Left renal pelvis (tissue), 4 donors: ENCODE data around the gene OPCML. TPM values are rescaled to one million over a fixed set of nuclear protein-coding genes. Genes with fewer than 3 reads are reported as not detected.

Experiments used
- DNase-seq, 4 donors: peaks; one replicate each; pipeline ENCODE4 v3.0.0-alpha.2; 2013; ENCODE audit warnings: low read depth in 4 of 4, low spot score in 3 of 4
- polyA plus RNA-seq, 4 donors: library from polyadenylated mRNA; unstranded; fragments of 120-200 nt; gene quantifications; one replicate each; pipeline ENCODE4 v1.2.1, GENCODE V29; 2013; ENCODE audit not compliant: insufficient read length in 4 of 4

OPCML gene
- polyA plus RNA-seq, 4 donors: 10.1 to 16.1 (median 12.5) TPM

DNA sequence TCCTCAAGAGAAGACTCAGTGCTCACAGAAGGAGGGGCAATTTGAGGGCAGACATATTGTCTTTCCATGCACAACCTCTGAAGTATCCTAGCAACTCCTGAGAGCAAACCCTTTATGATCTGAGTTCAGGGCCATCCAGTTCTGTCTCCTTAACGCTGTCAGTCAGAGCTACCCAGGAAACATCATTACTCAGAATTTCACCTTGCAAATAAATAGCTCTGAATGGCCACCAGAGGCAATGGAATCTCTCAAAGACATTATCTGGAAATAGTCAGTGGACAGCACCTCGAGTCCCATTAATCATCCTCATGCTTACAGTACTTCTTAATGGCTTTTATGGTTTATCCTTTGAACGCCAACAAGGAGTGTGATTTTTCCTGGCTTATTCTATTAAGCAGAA lies 656.1 kb downstream of the OPCML start:
- no peak for DNase-seq

- DNase-seq: no peak
Observed at GRCh38 chr11:132874638-132875037, 657.7 kb downstream of the OPCML start.

- DNase-seq: no peak
Observed at GRCh38 chr11:132873841-132874240, 658.5 kb downstream of the OPCML start.

- no peak for DNase-seq
Observed at GRCh38 chr11:132872211-132872610, 660.1 kb downstream of the OPCML start.

GRCh38 chr11:132866783-132867545 lies 665.3 kb downstream of the OPCML start:
- no peak for DNase-seq

GRCh38 chr11:132865623-132866022 lies 666.7 kb downstream of the OPCML start:
- no peak for DNase-seq

DNA sequence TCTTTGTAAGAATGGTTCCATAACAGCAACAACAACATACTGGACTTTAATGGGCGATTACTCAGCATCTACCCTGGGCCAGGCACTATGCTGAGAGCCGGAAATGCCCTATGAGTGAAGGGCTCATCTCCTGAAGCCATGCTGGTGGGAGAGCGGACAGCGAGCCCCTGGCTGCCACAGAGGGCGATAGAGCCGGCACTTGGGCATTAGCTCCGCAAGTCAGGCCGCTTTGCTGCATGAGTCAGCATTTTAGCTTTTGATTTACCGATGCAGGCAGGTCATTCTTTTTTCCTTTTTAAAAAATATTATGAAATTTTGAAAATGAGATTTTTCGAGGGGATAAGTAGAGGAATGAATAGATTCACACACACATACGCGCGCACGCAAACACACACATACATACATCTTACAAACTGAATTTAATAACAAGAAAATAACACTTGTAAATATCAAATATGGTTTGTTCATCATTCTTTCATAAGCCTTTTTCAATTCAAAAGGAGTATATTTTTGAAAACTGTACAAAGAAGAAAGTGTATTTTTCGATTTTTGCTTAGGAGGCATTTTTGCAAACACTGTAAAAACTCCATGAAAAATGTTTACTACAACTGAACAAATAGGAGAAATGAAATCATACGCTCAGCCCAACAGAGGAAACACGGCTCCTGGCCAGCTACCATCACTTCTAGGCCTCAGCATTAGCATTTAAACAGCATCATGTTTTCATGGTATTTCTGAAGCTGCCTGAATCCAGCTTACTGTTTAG lies 667.3 kb downstream of the OPCML start:
- DNase-seq: no peak

DNA sequence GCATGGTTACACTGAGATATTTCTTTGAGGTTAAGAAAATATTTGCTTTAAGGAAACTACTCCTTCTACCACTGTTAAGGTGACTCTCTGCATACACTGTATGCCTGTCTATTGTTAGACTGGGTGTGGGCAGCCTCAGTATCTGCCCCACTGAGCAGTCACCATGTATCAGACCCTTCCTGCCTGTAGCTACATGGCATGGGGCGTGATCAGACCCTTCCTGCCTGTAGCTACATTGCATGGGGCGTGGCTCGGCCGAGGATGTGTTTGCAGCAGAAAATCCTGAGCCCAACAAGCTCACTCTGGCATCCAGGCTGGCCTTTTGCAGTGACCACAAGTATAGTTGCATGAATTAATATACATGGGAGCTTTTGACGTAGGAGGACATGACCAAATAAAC lies 669.4 kb downstream of the OPCML start:
- DNase-seq: no peak

- DNase-seq: no peak
Observed at GRCh38 chr11:132862137-132862536, 670.2 kb downstream of the OPCML start.

GRCh38 chr11:132859306-132859705 lies 673.0 kb downstream of the OPCML start:
- DNase-seq: no peak

DNA sequence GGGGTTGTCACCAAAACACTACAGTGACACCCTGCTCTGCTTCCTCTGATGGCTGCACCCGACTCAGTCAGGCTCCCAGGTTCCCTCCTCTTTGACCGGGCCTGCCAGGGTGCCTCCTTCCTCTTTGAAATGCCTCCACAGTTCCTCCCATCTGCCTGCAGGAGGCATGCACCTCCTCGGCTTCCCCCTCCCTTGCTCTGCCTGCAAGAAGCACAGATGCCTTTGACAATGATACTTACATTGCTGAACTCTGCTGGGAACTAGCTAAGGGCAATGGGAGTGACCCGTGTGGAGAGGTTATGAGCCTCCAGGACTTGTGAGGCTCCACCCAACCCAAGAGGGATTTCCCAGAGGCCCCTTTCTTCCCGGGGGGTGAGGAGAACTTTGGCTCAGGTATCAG lies 674.1 kb downstream of the OPCML start:
- no peak for DNase-seq

GRCh38 chr11:132856032-132856431 lies 676.3 kb downstream of the OPCML start:
- DNase-seq: no peak

- no peak for DNase-seq
Observed at GRCh38 chr11:132855516-132855915, 676.8 kb downstream of the OPCML start.

DNA sequence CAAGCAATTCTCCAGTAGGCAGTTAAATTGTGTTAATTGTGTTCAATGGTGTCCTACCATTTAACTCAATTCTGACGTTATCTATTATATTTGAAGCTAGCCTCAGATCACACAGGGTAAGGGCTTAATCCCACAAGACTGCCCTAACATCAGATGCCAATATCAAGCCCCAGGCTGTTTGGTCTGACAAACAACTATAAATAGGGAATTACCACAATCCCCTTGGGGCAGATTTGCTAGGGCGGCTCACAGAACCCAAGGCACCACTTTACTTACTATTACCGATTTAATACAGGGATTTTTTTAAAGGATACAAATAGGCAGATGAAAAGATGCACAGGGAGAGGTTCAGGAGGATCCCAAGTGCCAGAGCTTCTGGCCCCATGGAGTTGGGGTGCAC lies 678.4 kb downstream of the OPCML start:
- no peak for DNase-seq

- no peak for DNase-seq
Observed at GRCh38 chr11:132852361-132852760, 679.9 kb downstream of the OPCML start.

DNA sequence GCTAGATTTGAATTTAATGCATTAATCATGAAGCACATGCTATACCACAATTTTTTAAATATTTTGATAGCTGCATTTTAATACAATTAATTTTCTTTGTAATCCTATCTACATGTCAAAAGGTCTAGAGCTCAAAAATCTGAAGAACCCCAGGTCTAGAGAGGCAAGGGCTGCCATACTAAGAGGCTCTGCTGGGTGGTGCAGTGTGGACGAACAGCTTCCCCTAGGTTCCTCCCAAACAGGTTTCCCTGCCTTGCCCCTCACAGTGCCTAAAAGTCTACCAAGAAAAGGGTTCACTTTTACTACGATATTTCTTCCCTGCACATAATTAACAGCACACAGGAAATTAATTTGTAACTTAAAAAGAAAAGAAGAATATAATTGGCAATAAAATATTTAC lies 681.1 kb downstream of the OPCML start:
- no peak for DNase-seq

DNA sequence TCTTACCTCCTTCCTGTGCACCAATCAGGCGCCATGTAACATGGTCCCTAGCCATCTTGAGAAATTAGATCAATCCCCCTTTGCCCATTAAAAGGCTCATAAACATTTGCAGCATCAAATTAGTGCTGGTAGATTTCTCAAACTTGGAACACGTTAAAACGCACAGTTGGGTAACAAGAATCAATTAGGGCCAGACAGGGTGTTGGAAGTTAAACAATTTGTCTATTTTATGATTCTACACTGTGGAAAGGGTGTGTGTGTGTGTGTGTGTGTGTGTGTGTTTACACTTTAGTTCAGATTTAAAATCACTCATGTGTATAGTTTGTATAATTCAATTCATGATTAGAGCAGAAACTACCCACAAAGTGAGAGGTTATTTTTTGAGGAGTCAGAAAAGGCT lies 682.0 kb downstream of the OPCML start:
- DNase-seq: no peak

DNA sequence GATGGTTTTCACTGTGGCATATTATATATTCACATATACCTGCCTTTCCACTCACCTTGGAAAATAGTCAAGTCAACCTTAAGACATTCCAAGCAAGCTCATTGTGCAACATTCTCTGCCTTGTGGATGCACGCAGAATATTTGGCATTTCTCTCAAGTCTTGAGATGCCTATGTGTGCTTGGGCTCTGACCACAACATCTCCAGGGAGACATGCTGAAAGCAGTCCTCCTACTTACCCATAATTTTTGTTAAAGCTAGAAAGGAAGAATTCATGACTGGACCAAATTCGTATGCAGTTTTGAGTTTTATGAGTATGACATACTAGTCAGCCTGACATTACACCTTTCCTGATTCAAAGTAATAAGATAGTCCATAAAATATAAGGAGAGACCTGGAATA lies 684.0 kb downstream of the OPCML start:
- no peak for DNase-seq

GRCh38 chr11:132846075-132846474 lies 686.2 kb downstream of the OPCML start:
- DNase-seq: no peak

DNA sequence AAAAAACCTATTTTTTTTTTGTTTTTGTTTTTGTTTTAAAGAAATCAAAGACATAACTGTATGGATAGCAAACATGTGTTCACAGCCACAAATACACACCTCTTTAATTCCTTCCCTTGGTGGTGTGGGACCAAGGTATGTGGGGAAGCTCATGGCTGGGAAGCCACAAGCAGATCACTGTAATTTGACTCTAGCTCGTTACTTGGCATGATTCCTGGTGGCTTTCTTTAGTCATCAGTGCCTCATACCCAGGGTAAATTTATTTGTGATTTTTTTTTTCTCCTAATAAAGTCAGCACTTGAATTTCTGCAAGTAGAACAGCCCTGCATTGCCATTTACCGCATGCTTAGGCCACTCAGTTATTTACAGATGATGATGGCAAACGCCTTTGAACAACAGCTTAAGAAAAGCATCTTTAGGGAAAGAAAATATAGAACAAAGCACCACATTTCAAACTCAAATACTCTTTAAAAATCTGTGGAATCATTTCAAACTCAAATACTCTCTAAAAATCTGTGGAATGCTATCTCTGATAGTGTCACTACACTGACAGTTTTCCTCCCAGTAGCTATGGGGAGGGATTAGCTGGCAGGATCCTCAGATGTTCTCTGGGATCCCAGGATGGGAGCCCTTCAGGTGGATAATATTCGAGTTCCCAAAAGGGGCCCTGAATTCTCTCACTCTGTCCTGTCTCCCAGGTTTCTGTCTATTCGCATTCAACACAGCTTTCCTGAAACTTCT lies 687.2 kb downstream of the OPCML start:
- DNase-seq: no peak

DNA sequence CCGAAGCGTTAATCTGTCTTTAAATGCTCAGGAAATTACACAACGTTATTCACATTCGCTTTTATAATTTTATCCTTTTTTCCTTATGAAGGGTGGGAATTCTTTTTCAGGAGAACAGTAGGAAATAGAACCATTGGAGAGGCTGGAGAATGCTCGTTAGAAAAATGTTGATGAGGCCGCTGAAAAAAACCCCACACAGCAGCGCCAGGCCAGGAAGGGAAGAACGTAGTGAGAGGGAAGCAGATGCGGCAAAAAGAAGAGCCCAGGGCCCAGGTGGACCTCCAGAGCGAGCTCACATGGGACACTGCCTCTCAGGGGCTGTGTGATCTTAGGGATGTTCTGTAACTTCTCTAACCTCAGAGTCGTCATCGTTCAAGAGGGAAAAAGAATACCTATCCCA lies 691.6 kb downstream of the OPCML start:
- no peak for DNase-seq

DNA sequence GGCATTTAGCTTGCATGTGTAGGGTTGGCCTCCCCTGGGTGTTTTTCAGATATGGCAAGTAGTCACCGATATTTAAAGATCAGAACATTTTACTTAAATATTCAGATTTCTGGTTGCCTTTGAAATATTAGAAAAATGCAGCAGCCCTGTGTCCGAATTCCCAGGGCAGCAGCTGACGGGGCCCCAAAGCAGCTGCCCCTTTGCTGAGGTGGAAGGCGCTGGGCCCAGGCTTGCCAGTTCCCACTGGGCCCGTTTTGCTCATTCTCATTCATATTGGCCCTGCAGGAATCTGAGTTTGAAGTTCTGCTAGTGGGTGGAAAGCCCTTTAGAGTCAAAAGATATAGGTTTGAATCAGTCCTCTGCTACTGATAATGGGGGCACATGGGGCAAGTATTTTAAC lies 692.1 kb downstream of the OPCML start:
- DNase-seq: no peak
